Effector memory CD4-positive, alpha-beta T cell (primary cell): ENCODE data around the gene BMERB1.
A peak's percentile ranks its signal among the peaks of the same experiment; 100 is the strongest.

Experiments used
- DNase-seq, 3 donors: peaks; one replicate each; pipeline ENCODE4 v3.0.0-alpha.2; 2020
- H3K27ac ChIP-seq: 2 replicates; pipeline ENCODE4 v1.7.0; 2013; ENCODE audit warnings: mild to moderate bottlenecking, low read length, moderate library complexity; ENCODE audit not compliant: insufficient read depth, poor library complexity, severe bottlenecking
- H3K27me3 ChIP-seq: replicated peaks from 2 replicates; pipeline ENCODE4 v1.7.0; 2013; ENCODE audit warnings: mild to moderate bottlenecking, low read length; ENCODE audit not compliant: insufficient read depth, control insufficient read depth, poor library complexity, severe bottlenecking
- H3K36me3 ChIP-seq: 2 replicates; pipeline ENCODE4 v1.7.0; 2013; ENCODE audit warnings: mild to moderate bottlenecking, low read length, moderate library complexity; ENCODE audit not compliant: control insufficient read depth, insufficient read depth
- H3K4me1 ChIP-seq: 2 replicates; pipeline ENCODE4 v1.7.0; 2013; ENCODE audit warnings: low read length, mild to moderate bottlenecking; ENCODE audit not compliant: control insufficient read depth, insufficient read depth, poor library complexity, severe bottlenecking
- H3K4me3 ChIP-seq: 2 replicates; pipeline ENCODE4 v1.7.0; 2013; ENCODE audit warnings: low read length, low read depth, mild to moderate bottlenecking; ENCODE audit not compliant: insufficient read depth, poor library complexity, severe bottlenecking
- H3K9me3 ChIP-seq: 2 replicates; pipeline ENCODE4 v1.7.0; 2013; ENCODE audit warnings: mild to moderate bottlenecking, low read length, moderate library complexity; ENCODE audit not compliant: control insufficient read depth

BMERB1 gene

DNA sequence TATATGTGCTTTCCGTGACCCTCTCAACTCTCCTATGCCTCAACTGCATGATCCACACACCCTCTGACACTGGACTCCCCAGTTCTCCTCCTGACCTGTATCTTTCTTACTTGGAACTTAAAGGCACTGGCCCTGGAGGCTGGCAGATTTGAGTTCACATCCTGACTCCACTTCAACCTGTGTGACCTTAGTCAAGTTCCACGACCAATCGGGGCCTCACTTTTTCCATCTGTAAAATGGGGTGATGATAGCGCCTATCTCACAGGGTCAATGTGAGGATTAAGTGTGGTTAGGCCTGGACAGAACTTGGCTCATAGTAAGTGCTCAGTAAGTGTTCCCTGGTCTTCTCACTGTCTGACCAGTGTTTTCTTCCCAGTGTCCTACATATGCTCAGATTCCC is 183.5 kb downstream of the BMERB1 start:
- no peak overlapping the region for H3K4me3 ChIP-seq
- H3K36me3 ChIP-seq = peaks cover 87% of the 10 kb centered on the region
- H3K27ac ChIP-seq = no peak overlapping the region
- no peaks in the 10 kb centered on the region for H3K27me3 ChIP-seq
- no peaks in the 10 kb centered on the region for H3K4me1 ChIP-seq
- no peaks in the 10 kb centered on the region for H3K9me3 ChIP-seq
- no peak for DNase-seq

DNA sequence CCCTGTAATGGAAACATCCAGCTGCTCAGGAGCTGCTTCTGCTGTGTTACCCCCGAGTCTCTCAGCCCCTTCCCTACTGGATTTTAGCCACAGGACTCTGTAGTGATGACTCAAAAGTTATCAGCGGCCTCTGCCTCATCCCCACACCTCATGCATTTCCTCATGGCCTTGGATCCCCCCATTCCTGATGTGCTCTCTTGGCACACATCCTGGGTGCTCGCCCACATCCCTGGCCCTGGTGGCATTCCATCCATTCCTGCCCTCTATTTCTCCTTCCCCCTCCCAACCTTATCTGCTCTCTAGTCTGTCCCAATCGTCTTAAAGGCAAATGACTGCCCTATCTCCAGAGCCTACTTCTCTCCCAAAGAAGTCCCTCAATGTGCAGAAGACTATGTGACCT is 184.0 kb downstream of the BMERB1 start:
- no peaks in the 10 kb centered on the region for H3K4me1 ChIP-seq
- H3K27me3 ChIP-seq = no peaks in the 10 kb centered on the region
- peaks cover 85% of the 10 kb centered on the region for H3K36me3 ChIP-seq
- no peak overlapping the region for H3K27ac ChIP-seq
- no peak for DNase-seq
- no peaks in the 10 kb centered on the region for H3K9me3 ChIP-seq
- H3K4me3 ChIP-seq = no peak overlapping the region

- no peaks in the 10 kb centered on the region for H3K4me1 ChIP-seq
- no peak for DNase-seq
- H3K4me3 ChIP-seq = no peak overlapping the region
- peaks cover 91% of the 10 kb centered on the region for H3K36me3 ChIP-seq
- no peaks in the 10 kb centered on the region for H3K27me3 ChIP-seq
- no peak overlapping the region for H3K27ac ChIP-seq
- no peaks in the 10 kb centered on the region for H3K9me3 ChIP-seq
These were observed 186.3 kb downstream of the BMERB1 start for GRCh38 chr16:15620611-15621195.

GRCh38 chr16:15621456-15621855 is 187.1 kb downstream of the BMERB1 start:
- no peak overlapping the region for H3K27ac ChIP-seq
- no peaks in the 10 kb centered on the region for H3K27me3 ChIP-seq
- H3K36me3 ChIP-seq = peaks cover 88% of the 10 kb centered on the region
- no peaks in the 10 kb centered on the region for H3K4me1 ChIP-seq
- H3K4me3 ChIP-seq = no peak overlapping the region
- H3K9me3 ChIP-seq = no peaks in the 10 kb centered on the region
- DNase-seq = no peak

DNA sequence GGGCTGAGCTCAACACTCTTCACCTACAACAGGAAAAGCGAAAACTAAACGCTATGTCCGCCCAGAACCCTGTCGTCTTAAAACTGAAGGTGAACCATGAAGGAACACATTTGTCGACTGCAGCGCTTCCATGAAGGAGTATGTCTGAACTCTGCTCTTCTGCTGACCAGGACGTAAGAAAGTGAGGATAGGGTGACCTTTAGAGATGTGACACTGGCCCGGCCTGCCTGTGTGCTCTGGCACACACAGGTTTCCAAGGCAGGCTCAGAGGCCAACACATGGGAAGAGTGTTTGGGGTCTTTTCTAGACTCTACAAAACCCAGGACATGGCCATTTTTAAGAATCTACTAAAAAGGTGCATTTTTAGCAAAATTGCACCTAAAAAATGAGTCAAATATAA is 187.5 kb downstream of the BMERB1 start:
- Histone ChIP-seq H3K27ac (no peak overlapping the region), H3K4me3 (no peak overlapping the region), H3K27me3 (no peaks in the 10 kb centered on the region), H3K36me3 (peaks cover 83% of the 10 kb centered on the region), H3K4me1 (no peaks in the 10 kb centered on the region), H3K9me3 (no peaks in the 10 kb centered on the region)
- DNase-seq = no peak

DNA sequence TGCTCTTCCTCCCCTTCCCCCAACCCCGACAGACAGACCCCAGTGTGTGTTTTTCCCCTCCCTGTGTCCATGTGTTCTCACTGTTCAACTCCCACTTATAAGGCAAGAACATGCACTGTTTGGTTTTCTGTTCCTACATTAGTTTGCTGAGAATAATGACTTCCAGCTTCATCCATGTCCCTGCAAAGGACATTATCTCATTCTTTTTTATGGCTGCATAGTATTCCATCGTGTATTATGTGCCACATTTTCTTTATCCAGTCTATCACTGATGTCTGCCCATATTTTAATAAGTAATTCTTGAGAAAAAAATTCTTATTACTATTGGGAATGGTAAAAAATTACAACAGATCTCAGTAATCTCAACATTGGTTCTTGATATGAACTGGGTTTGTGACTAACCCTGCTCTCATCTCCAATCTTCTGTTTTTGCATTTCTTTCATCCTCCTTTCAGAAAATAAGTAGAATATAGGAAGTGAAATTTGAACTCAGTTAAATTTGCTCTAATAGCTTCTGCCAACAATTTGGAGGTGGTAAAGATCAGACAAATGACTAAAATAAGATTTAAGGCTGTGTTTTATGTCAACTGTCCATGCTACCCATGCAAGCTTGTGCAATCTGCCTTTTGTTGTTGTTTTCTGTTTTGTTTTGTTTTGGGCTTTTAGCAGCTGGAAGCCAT is 197.5 kb downstream of the BMERB1 start:
- no peaks in the 10 kb centered on the region for H3K27me3 ChIP-seq
- H3K4me1 ChIP-seq = peaks cover 15% of the 10 kb centered on the region
- H3K27ac ChIP-seq = no peak overlapping the region
- no peak for DNase-seq
- H3K9me3 ChIP-seq = no peaks in the 10 kb centered on the region
- no peak overlapping the region for H3K4me3 ChIP-seq
- peaks cover 63% of the 10 kb centered on the region for H3K36me3 ChIP-seq

DNA sequence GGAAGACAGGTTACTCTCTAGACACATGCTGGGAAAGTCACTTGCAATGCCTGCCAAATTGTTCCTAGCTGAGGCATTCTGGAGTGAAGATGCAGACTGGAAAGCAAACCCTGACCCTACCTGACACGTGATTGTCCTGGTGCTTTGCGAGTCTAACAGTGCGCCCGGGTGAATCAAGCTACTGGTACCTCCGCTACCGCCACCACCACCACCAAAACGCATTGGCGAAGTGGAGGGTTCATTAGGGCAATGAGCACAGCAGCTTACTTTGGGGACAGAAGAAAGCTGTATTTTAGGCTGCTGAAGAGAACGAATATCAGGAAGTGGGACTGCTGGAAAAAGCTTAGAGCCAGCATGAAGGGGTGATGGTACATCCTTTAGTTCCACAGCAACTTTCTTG is 201.5 kb downstream of the BMERB1 start:
- no peak overlapping the region for H3K4me3 ChIP-seq
- no peak for DNase-seq
- H3K27me3 ChIP-seq = no peaks in the 10 kb centered on the region
- H3K27ac ChIP-seq = peak overlapping the region; percentile 59
- H3K4me1 ChIP-seq = peaks cover 24% of the 10 kb centered on the region
- H3K9me3 ChIP-seq = no peaks in the 10 kb centered on the region
- peaks cover 58% of the 10 kb centered on the region for H3K36me3 ChIP-seq

DNA sequence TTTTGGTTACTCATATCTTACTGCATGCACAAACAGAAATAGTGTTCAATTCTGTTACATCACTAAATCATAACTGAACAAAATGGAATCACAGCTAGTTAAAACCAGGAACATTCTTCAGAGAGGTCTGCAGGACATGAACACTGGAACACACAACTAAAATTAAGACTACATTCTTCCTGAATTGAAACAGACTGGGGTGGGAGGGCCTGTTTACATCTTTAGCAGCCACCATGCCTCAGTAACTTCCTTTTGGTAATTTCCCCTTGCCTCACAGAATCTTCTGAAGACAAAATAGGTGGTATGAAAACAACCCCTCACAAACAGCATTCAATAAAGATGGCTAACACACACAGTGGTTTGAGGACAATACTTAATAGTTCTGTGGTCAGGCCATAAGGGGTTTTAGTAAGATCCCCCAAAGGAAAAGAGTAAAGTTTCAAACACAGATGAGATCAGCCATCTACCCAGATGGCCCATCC is 202.0 kb downstream of the BMERB1 start:
- no peak overlapping the region for H3K4me3 ChIP-seq
- H3K36me3 ChIP-seq = peaks cover 54% of the 10 kb centered on the region
- peaks cover 29% of the 10 kb centered on the region for H3K4me1 ChIP-seq
- H3K9me3 ChIP-seq = no peaks in the 10 kb centered on the region
- peak overlapping the region; percentile 59 for H3K27ac ChIP-seq
- no peak for DNase-seq
- no peaks in the 10 kb centered on the region for H3K27me3 ChIP-seq
